ENCODE results near the gene TOP1.

DNA sequence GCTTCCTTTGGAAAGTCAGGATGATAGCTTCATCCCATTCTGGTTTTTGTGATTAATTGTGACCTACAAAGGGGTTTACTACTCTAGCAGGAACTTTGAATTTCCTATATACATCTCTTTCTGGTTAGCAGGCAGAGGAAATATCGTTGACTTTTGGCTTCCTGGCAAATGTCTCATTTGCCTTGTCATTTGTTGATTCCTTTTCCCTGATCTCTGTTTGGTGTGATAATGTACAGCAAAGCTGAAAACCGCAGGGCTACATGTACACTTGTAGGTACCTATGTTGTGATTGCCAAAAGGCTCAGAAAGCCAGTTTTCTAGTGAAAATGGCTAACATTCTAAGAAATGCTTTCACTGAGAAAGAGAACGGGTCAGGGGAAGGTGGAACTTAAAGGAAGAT, 44.3 kb downstream of the TOP1 start:
- TF ChIP-seq POLR2A (IDR thresholded peaks at IDR 0.05; ENCODE audit: low read length) (no peak), GATA1 (IDR thresholded peaks at IDR 0.05; ENCODE audit: low read depth, low read length) (no peak)
